Type B pancreatic cell (in vitro differentiated cells): Measurements from ENCODE around the gene GPR161. TPM values are rescaled to one million over a fixed set of nuclear protein-coding genes. Genes with fewer than 3 reads are reported as not detected.

Source experiments
- DNase-seq: peaks from one replicate; pipeline ENCODE4 v3.0.0; 2021; ENCODE audit warnings: mixed read lengths; ENCODE audit not compliant: unreplicated experiment; ENCODE audit errors: extremely low spot score
- H3K27ac Mint-ChIP-seq: 2 replicates; pipeline ENCODE4 v1.8.0; 2021; ENCODE audit warnings: mild to moderate bottlenecking, mixed read lengths
- H3K27me3 Mint-ChIP-seq: 2 replicates; pipeline ENCODE4 v1.8.0; 2021; ENCODE audit warnings: mixed read lengths
- H3K36me3 Mint-ChIP-seq: 2 replicates; pipeline ENCODE4 v1.8.0; 2021; ENCODE audit warnings: mixed read lengths
- H3K4me1 Mint-ChIP-seq: one replicate; pipeline ENCODE4 v1.8.0; 2021; ENCODE audit warnings: mixed read lengths; ENCODE audit not compliant: unreplicated experiment
- H3K4me3 Mint-ChIP-seq: 2 replicates; pipeline ENCODE4 v1.8.0; 2021; ENCODE audit warnings: mild to moderate bottlenecking, mixed read lengths
- H3K9me3 Mint-ChIP-seq: 2 replicates; pipeline ENCODE4 v1.8.0; 2021; ENCODE audit warnings: mixed read lengths
- total RNA-seq: library from RNA; stranded (reverse); gene quantifications from 2 replicates; pipeline ENCODE4 v1.2.1, GENCODE V29; 2021; ENCODE audit warnings: low replicate concordance
- TF ChIP-seq, protein P1 (sequence below): fragments of 200-600 bp; sonication (generic); conservative IDR thresholded peaks from 2 replicates; pipeline ENCODE4 v1.5.0; 2021; ENCODE audit warnings: antibody characterized with exemption, mild to moderate bottlenecking

GPR161 gene
- total RNA-seq, 1 donor from 2014 or later: 32.6 TPM

GRCh38 chr1:168127503-168127902 lies 9.2 kb downstream of the GPR161 start:
- Mint-ChIP-seq H3K4me1 (peaks cover 6% of the 10 kb centered on the region), H3K36me3 (peaks cover 46% of the 10 kb centered on the region), H3K27me3 (no peaks in the 10 kb centered on the region), H3K4me3 (no peak overlapping the region), H3K9me3 (peaks cover 5% of the 10 kb centered on the region), H3K27ac (no peak overlapping the region)
- TF ChIP-seq, protein P1, sequence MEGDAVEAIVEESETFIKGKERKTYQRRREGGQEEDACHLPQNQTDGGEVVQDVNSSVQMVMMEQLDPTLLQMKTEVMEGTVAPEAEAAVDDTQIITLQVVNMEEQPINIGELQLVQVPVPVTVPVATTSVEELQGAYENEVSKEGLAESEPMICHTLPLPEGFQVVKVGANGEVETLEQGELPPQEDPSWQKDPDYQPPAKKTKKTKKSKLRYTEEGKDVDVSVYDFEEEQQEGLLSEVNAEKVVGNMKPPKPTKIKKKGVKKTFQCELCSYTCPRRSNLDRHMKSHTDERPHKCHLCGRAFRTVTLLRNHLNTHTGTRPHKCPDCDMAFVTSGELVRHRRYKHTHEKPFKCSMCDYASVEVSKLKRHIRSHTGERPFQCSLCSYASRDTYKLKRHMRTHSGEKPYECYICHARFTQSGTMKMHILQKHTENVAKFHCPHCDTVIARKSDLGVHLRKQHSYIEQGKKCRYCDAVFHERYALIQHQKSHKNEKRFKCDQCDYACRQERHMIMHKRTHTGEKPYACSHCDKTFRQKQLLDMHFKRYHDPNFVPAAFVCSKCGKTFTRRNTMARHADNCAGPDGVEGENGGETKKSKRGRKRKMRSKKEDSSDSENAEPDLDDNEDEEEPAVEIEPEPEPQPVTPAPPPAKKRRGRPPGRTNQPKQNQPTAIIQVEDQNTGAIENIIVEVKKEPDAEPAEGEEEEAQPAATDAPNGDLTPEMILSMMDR: no peak
- no peak for DNase-seq

- Mint-ChIP-seq H3K4me3 (no peak overlapping the region), H3K36me3 (peaks cover 50% of the 10 kb centered on the region), H3K27ac (no peak overlapping the region), H3K27me3 (no peaks in the 10 kb centered on the region), H3K4me1 (peaks cover 9% of the 10 kb centered on the region), H3K9me3 (peaks cover 5% of the 10 kb centered on the region)
- no peak for DNase-seq
- TF ChIP-seq, protein P1: no peak
These were observed 11.7 kb downstream of the GPR161 start for GRCh38 chr1:168125051-168125450.

DNA sequence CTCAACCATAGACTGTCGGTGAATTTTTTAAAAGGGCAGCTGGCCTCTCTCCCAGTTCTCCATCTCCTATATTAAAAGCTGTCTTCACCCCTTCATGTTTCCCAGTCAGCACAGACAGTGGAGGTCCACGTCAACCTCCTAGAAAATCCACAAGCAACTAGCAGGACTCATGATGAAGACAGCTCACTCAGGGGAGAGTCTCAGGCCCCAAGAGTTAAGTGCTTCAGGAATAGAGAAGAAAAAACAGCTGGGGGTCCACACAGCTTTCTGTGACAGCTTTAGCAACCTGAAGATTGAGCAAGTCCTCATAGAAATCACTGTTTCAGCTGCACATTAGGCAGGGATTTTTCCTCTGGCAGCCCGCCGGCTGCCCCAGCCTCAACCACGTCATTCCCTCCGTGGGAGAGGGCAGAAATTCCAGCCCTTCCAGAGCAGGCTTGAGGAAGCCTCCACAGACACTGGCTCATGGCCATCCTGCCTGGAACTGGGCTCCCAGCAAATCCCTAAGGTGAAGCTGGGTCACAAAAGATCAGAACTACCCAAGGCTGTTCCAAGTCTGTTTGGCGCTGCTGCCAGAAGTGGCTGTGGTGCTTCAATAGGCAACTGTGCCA lies 15.2 kb downstream of the GPR161 start:
- Mint-ChIP-seq H3K27ac (no peak overlapping the region), H3K27me3 (no peaks in the 10 kb centered on the region), H3K9me3 (no peaks in the 10 kb centered on the region), H3K36me3 (peaks cover 46% of the 10 kb centered on the region), H3K4me3 (no peak overlapping the region), H3K4me1 (peaks cover 9% of the 10 kb centered on the region)
- no peak for DNase-seq
- TF ChIP-seq, protein P1: no peak

DNA sequence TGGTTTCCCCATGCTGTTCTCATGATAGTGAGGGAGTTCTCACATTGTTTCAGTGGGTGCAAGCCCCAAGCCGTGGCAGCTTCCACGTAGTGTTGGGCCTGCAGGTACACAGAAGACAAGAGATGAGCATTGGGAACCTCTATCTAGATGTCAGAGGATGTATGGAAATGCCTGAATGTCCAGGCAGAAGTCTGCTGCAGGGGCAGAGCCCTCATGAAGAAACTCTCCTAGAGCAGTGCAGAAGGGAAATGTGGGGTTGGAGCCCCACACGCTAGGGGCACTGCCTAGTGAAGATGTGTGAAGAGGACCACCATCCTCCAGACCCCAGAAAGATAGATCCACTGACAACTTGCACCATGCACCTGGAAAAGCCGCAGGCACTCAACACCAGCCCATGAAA lies 17.0 kb downstream of the GPR161 start:
- no peak overlapping the region for H3K4me3 Mint-ChIP-seq
- H3K9me3 Mint-ChIP-seq: no peaks in the 10 kb centered on the region
- DNase-seq: no peak
- no peak overlapping the region for H3K27ac Mint-ChIP-seq
- H3K27me3 Mint-ChIP-seq: no peaks in the 10 kb centered on the region
- TF ChIP-seq, protein P1: no peak
- H3K36me3 Mint-ChIP-seq: peaks cover 42% of the 10 kb centered on the region
- H3K4me1 Mint-ChIP-seq: peaks cover 6% of the 10 kb centered on the region

DNA sequence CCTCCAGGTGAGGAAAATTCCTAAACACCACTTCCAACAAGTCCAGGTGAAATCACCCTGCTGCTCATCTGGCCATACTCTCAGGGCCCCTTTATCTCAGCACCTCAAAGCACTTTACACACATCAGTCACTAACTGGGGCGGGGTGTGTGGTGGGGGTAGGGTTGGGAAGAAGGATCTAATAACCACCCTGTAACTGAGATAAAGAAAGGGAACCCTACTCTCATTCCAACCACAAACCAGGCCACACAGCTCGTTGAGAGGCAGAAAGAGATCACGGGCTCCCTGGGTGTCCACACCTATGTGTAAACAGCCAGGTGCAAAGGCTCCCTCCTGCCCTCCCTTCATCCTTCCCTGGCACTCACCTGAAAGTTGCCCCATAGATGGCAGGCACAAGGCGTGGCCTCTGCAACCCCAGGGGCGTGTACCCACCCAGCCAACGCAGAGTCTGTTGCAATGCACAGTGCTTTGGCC lies 20.4 kb downstream of the GPR161 start:
- Mint-ChIP-seq H3K27me3 (no peaks in the 10 kb centered on the region), H3K36me3 (peaks cover 36% of the 10 kb centered on the region), H3K27ac (no peak overlapping the region), H3K4me3 (no peak overlapping the region), H3K4me1 (peaks cover 11% of the 10 kb centered on the region), H3K9me3 (no peaks in the 10 kb centered on the region)
- no peak for DNase-seq
- TF ChIP-seq, protein P1: no peak

DNA sequence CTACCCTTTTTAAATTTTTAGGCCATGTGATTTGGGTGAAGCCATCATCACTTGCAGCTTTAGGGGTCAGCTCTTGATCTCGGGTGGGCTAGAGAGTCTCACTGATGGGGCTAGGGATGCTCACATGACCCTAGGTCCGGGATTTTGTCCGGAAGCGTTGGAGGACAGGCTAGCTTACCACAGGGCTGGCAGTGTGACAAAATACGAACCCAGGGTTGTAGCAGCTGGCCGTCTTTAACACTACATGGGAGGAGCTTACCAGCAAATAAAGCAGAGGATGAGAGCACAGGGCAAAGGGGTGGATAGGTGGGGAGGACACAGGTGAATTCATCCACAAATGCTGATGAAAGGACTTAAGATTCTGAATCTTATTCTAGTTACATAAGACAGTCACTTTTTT lies 21.9 kb downstream of the GPR161 start:
- Mint-ChIP-seq H3K9me3 (no peaks in the 10 kb centered on the region), H3K27ac (no peak overlapping the region)
- TF ChIP-seq, protein P1: no peak

More for the DNA sequence above, 21.9 kb downstream of the GPR161 start:
- Mint-ChIP-seq H3K36me3 (peaks cover 29% of the 10 kb centered on the region), H3K27me3 (no peaks in the 10 kb centered on the region), H3K4me3 (no peak overlapping the region), H3K4me1 (peaks cover 14% of the 10 kb centered on the region)
- no peak for DNase-seq
